HG03060 (cell line): ENCODE data around the gene ATP10A.
A peak's percentile ranks its signal among the peaks of the same experiment; 100 is the strongest.

Experiments used
- ATAC-seq: cut with Tn5 transposase; IDR thresholded peaks from one replicate; pipeline ENCODE4 v1.9.1; 2021; ENCODE audit warnings: low read depth, moderate number of reproducible peaks; ENCODE audit not compliant: unreplicated experiment

Gene ATP10A

GRCh38 chr15:25797511-25797935, 65.6 kb downstream of the ATP10A start:
- ATAC-seq: no peak

GRCh38 chr15:25797035-25797434, 66.1 kb downstream of the ATP10A start:
- no peak for ATAC-seq

- ATAC-seq: no peak
These were observed 66.7 kb downstream of the ATP10A start for GRCh38 chr15:25796395-25796794.

GRCh38 chr15:25795712-25796111, 67.4 kb downstream of the ATP10A start:
- ATAC-seq: no peak

GRCh38 chr15:25795061-25795460, 68.1 kb downstream of the ATP10A start:
- ATAC-seq: no peak

GRCh38 chr15:25793354-25794050, 69.6 kb downstream of the ATP10A start:
- peak; percentile 55 for ATAC-seq

GRCh38 chr15:25792128-25792527, 71.0 kb downstream of the ATP10A start:
- ATAC-seq: no peak

- no peak for ATAC-seq
These were observed 73.0 kb downstream of the ATP10A start for GRCh38 chr15:25790000-25790660.

GRCh38 chr15:25789616-25789999, 73.5 kb downstream of the ATP10A start:
- ATAC-seq: no peak

- ATAC-seq: no peak
These were observed 73.9 kb downstream of the ATP10A start for GRCh38 chr15:25789211-25789610.

- no peak for ATAC-seq
These were observed 75.1 kb downstream of the ATP10A start for GRCh38 chr15:25787855-25788520.

- no peak for ATAC-seq
These were observed 75.7 kb downstream of the ATP10A start for GRCh38 chr15:25787381-25787780.

GRCh38 chr15:25786040-25786439, 77.1 kb downstream of the ATP10A start:
- no peak for ATAC-seq

- ATAC-seq: no peak
These were observed 77.5 kb downstream of the ATP10A start for GRCh38 chr15:25785641-25786025.

- no peak for ATAC-seq
These were observed 78.1 kb downstream of the ATP10A start for GRCh38 chr15:25784876-25785640.

GRCh38 chr15:25783607-25784540, 79.3 kb downstream of the ATP10A start:
- ATAC-seq: no peak

- ATAC-seq: no peak
These were observed 80.0 kb downstream of the ATP10A start for GRCh38 chr15:25783134-25783533.

- ATAC-seq: no peak
These were observed 82.5 kb downstream of the ATP10A start for GRCh38 chr15:25780479-25781255.

- no peak for ATAC-seq
These were observed 85.0 kb downstream of the ATP10A start for GRCh38 chr15:25778161-25778560.
